ENCODE data around the gene LYZL4.

The LYZL4 gene

GRCh38 chr3:42367903-42368302, 42.5 kb downstream of the LYZL4 start:
- TF ChIP-seq CTCF (IDR thresholded peaks at IDR 0.05; ENCODE audit: borderline replicate concordance, insufficient read depth, low read depth, low read length) = no peak
- no peak overlapping the region for H3K4me3 ChIP-seq (ENCODE audit: low read depth, low read length)

- H3K4me3 ChIP-seq (ENCODE audit: low read depth, low read length) = no peak overlapping the region
- no peak for TF ChIP-seq CTCF (IDR thresholded peaks at IDR 0.05; ENCODE audit: borderline replicate concordance, insufficient read depth, low read depth, low read length)
Observed at GRCh38 chr3:42366550-42366949, 43.9 kb downstream of the LYZL4 start.

- no peak for TF ChIP-seq CTCF (IDR thresholded peaks at IDR 0.05; ENCODE audit: borderline replicate concordance, insufficient read depth, low read depth, low read length)
- H3K4me3 ChIP-seq (ENCODE audit: low read depth, low read length) = no peak overlapping the region
Observed at GRCh38 chr3:42357335-42357734, 53.1 kb downstream of the LYZL4 start.

GRCh38 chr3:42355612-42356011, 54.8 kb downstream of the LYZL4 start:
- no peak overlapping the region for H3K4me3 ChIP-seq (ENCODE audit: low read depth, low read length)
- TF ChIP-seq CTCF (IDR thresholded peaks at IDR 0.05; ENCODE audit: borderline replicate concordance, insufficient read depth, low read depth, low read length) = no peak

GRCh38 chr3:42353631-42354030, 56.8 kb downstream of the LYZL4 start:
- no peak for TF ChIP-seq CTCF (IDR thresholded peaks at IDR 0.05; ENCODE audit: borderline replicate concordance, insufficient read depth, low read depth, low read length)
- H3K4me3 ChIP-seq (ENCODE audit: low read depth, low read length) = no peak overlapping the region

- TF ChIP-seq CTCF (IDR thresholded peaks at IDR 0.05; ENCODE audit: borderline replicate concordance, insufficient read depth, low read depth, low read length) = no peak
- H3K4me3 ChIP-seq (ENCODE audit: low read depth, low read length) = no peak overlapping the region
Observed at GRCh38 chr3:42351207-42351606, 59.2 kb downstream of the LYZL4 start.

- no peak overlapping the region for H3K4me3 ChIP-seq (ENCODE audit: low read depth, low read length)
- TF ChIP-seq CTCF (IDR thresholded peaks at IDR 0.05; ENCODE audit: borderline replicate concordance, insufficient read depth, low read depth, low read length) = no peak
Observed at GRCh38 chr3:42349765-42350594, 60.4 kb downstream of the LYZL4 start.

Measured in GM12875 (cell line).